Uterus (tissue), 4 donors: ENCODE data around the gene ZDHHC7. TPM values are rescaled to one million over a fixed set of nuclear protein-coding genes. Genes with fewer than 3 reads are reported as not detected.
"Not testable (repeated sequence)": the region's sequence is repeated elsewhere in the genome, so short reads cannot be mapped to it uniquely, and the experiment has no call there.

Experiments
- DNase-seq, 2 donors: peaks; one replicate each; pipeline ENCODE4 v3.0.0-alpha.2; 2019 to 2020
- H3K27ac ChIP-seq, 2 donors: fragments of 200-600 bp; sonication (generic); 1 replicate in 1 of 2; 2 replicates in 1 of 2; pipeline ENCODE4 v1.5.1; 2016 to 2018
- H3K27me3 ChIP-seq, 2 donors: fragments of 200-600 bp; sonication (generic); one replicate each; pipeline ENCODE4 v1.5.1; 2018 to 2019; ENCODE audit warnings: control low read depth in 1 of 2
- H3K36me3 ChIP-seq, 2 donors: fragments of 200-600 bp; sonication (generic); one replicate each; pipeline ENCODE4 v1.5.1; 2019; ENCODE audit warnings: control low read depth in 1 of 2
- H3K4me1 ChIP-seq, 2 donors: fragments of 200-600 bp; sonication (generic); one replicate each; pipeline ENCODE4 v1.5.1; 2018 to 2019; ENCODE audit warnings: control low read depth in 1 of 2
- H3K4me3 ChIP-seq, 2 donors: fragments of 200-600 bp; sonication (generic); 1 replicate in 1 of 2; 2 replicates in 1 of 2; pipeline ENCODE4 v1.5.1; 2018 to 2019; ENCODE audit warnings: mild to moderate bottlenecking in 1 of 2
- H3K9me3 ChIP-seq, 2 donors: fragments of 200-600 bp; sonication (generic); one replicate each; pipeline ENCODE4 v1.5.1; 2019; ENCODE audit warnings: control low read depth in 1 of 2
- CTCF ChIP-seq, 4 experiments: fragments of 200-600 bp in 2 of 4; fragments of 450-650 bp in 2 of 4; sonication (generic) in 2 of 4; IDR thresholded peaks; one replicate each; pipeline ENCODE4 v1.5.1; 2016 to 2019; ENCODE audit warnings: antibody characterized with exemption in 4 of 4, mild to moderate bottlenecking in 2 of 4, moderate library complexity in 1 of 4
- POLR2A ChIP-seq, 2 donors: fragments of 450-650 bp; IDR thresholded peaks; one replicate each; pipeline ENCODE4 v1.6.1; 2016; ENCODE audit warnings: antibody characterized with exemption in 2 of 2, mild to moderate bottlenecking in 1 of 2, moderate library complexity in 1 of 2
- intact Hi-C: fragments of 100-400 bp; cut with DNase I; formaldehyde crosslinking; loops from one replicate; pipeline ENCODE4 v1.15.1; 2023; ENCODE audit warnings: low total_unique reads
- total RNA-seq, 4 donors: library from RNA; depleted of rRNA in 3 of 4; stranded (reverse); fragments of >200 nt in 3 of 4; gene quantifications; one replicate each; pipeline versions ENCODE4 v1.1.0 to v1.2.4, GENCODE V29; 2014 to 2023
- donor health status: DM: yes; HTN: yes; CAD: no.

The ZDHHC7 gene
- total RNA-seq, 4 donors from 2014 or later = 16.5 to 50.2 (median 39.1) TPM

DNA sequence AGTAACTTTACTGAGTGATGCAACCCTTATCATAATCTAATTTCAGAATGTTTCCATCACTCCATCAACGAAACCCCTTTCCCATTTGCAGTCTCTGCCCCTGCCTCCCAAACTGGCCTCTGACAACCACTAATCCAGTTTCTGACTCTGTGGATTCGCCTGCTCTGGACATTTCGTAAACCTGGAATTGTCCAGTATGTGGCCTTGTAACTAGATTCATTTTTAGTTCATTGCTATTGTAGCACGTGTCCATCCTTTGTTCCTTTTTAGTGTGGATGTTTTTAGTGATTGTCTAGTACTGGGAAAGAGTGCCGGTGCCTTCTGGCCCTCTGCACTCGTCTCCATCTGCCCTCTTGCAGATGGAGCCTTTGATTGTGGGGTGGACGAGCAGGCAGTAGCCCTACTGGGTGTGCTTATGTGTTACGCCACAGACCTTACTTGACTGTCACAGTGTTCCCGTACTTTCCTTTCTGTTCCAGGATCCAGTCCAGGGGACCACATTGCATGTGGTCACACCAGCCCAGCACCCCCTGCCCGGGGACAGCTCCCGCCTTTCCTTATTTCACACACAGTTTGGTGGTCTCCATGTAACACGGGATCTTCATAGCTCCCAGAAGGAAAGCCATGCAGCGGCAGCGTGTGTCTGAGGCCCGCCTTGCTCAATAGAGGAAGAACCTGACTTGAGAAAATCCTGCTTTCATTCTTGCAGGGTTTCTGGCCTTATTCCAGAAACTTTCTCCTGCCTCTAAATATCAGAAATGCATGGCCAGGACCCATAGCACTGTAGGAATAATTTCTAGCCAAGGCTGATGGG, 25.1 kb upstream of the ZDHHC7 start:
- intact Hi-C loops = no loop called here
- Histone ChIP-seq H3K4me1 (no peaks in the 10 kb centered on the region), H3K27ac (no peak overlapping the region), H3K36me3 (no peaks in the 10 kb centered on the region), H3K27me3 (no peaks in the 10 kb centered on the region), H3K9me3 (no peaks in the 10 kb centered on the region), H3K4me3 (no peak overlapping the region)
- TF ChIP-seq CTCF (IDR thresholded peaks at IDR 0.05) = no peak
- no peak for TF ChIP-seq POLR2A (IDR thresholded peaks at IDR 0.05)
- DNase-seq = no peak

- Histone ChIP-seq H3K9me3 (no peaks in the 10 kb centered on the region), H3K27ac (no peak overlapping the region), H3K4me1 (no peaks in the 10 kb centered on the region), H3K27me3 (no peaks in the 10 kb centered on the region), H3K36me3 (no peaks in the 10 kb centered on the region), H3K4me3 (no peak overlapping the region)
- DNase-seq = no peak
- intact Hi-C loops = no loop called here
- TF ChIP-seq CTCF (IDR thresholded peaks at IDR 0.05) (no peak), POLR2A (IDR thresholded peaks at IDR 0.05) (no peak)
Measured at GRCh38 chr16:85034591-85035433, 23.5 kb upstream of the ZDHHC7 start.

- Histone ChIP-seq H3K9me3 (no peaks in the 10 kb centered on the region), H3K4me3 (no peak overlapping the region), H3K36me3 (no peaks in the 10 kb centered on the region), H3K4me1 (peaks cover 0 to 6% of the 10 kb centered on the region in 2 donors), H3K27me3 (no peaks in the 10 kb centered on the region), H3K27ac (no peak overlapping the region)
- intact Hi-C loops = no loop called here
- TF ChIP-seq CTCF (IDR thresholded peaks at IDR 0.05) (no peak), POLR2A (IDR thresholded peaks at IDR 0.05) (no peak)
- DNase-seq = no peak
Measured at GRCh38 chr16:85033171-85033570, 21.8 kb upstream of the ZDHHC7 start.

DNA sequence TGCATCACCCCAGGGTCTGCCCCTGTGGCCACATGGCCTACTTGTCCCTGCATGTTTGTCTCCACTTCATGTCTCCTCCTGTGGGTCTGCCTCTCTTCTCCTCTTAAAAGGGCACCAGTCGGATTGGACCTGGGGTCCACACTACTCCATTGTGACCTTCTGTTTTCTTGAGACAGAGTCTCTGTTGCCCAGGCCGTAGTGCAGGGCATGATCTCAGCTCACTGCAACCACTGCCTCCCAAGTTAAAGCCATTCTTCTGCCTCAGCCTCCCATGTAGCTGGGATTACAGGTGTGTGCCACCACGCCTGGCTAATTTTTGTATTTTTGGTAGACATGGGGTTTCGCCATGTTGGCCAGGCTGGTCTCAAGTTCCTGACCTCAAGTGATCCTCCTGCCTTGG, 20.9 kb upstream of the ZDHHC7 start:
- H3K4me3 ChIP-seq, intact Hi-C loops, DNase-seq, H3K9me3 ChIP-seq, H3K27ac ChIP-seq, H3K27me3 ChIP-seq, H3K4me1 ChIP-seq, H3K36me3 ChIP-seq: not testable (repeated sequence)

- Histone ChIP-seq H3K4me3 (no peak overlapping the region), H3K27ac (no peak overlapping the region), H3K36me3 (no peaks in the 10 kb centered on the region), H3K4me1 (peaks cover 0 to 8% of the 10 kb centered on the region in 2 donors), H3K27me3 (no peaks in the 10 kb centered on the region), H3K9me3 (no peaks in the 10 kb centered on the region)
- intact Hi-C loops = no loop called here
- no peak for DNase-seq
- TF ChIP-seq CTCF (IDR thresholded peaks at IDR 0.05) = no peak
- TF ChIP-seq POLR2A (IDR thresholded peaks at IDR 0.05) = no peak
Measured at GRCh38 chr16:85031451-85031850, 20.1 kb upstream of the ZDHHC7 start.
